ENCODE measurements around the gene RAB7B.
"Not testable (repeated sequence)": the region's sequence is repeated elsewhere in the genome, so short reads cannot be mapped to it uniquely, and the experiment has no call there.

Gene RAB7B

DNA sequence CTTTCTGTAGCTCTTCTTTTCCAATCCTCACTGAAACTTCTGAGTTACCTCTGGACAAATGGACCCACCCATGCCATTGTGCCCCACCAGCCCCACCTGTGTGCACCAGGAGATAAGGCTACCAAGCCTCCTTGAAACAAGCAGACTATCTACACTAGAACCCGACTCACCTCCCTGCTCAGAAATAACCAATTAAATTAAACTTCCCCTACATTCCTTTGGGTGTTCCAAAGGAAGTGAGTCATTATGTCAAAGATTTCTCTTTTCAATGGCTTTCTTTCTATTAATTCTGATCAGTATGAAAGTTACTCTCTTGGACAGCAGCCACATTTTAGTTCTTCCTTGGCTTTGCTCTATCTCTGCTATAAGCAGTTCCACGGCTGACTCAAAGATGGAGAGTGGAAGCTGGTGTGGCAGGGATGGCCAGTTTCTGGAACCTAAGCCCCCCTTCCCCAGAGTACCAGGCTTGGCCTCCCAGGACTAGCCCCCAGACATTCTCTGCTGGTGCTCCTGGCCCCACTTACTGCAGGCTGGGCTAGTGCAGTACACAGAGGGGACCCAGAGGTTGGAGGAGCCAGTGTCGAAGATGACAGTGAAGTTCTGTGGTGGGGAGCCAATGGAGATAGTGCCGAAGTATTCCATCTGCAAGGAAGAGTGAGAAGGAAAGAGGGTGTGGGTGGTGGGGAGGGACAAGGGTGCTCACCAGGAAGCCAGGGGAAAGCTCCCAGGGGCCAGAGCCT is 18.6 kb upstream of the RAB7B start:
- DNase-seq = no peak

DNA sequence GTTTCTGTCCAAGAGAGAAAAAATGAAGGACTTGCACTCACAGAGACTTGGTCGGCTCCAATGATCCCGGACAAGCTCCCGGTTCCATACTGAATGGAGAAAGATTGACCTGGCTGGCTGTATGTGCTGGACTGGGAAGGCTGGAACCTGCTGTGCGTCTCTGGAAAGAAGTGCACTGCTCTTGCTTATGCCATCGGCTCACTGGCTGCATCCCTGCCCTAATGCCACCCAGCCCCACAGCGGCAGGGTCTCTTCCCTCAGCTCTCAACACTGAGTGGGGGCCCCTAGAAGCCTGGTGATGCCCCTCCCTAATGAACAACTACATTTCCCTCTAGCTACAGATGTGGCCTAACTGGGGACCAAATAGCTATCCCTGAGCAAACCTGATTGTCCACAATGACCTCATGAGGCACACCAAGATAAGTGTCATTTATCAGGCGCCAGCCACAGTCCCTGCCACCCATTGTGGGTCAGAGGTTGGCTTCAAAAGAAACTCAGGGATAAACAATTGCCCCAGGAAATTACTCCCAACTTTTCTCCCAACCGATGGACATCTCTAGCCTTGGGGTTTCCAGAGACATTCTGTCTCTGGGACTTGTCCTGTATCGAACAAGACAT is 17.9 kb upstream of the RAB7B start:
- no peak for DNase-seq

DNA sequence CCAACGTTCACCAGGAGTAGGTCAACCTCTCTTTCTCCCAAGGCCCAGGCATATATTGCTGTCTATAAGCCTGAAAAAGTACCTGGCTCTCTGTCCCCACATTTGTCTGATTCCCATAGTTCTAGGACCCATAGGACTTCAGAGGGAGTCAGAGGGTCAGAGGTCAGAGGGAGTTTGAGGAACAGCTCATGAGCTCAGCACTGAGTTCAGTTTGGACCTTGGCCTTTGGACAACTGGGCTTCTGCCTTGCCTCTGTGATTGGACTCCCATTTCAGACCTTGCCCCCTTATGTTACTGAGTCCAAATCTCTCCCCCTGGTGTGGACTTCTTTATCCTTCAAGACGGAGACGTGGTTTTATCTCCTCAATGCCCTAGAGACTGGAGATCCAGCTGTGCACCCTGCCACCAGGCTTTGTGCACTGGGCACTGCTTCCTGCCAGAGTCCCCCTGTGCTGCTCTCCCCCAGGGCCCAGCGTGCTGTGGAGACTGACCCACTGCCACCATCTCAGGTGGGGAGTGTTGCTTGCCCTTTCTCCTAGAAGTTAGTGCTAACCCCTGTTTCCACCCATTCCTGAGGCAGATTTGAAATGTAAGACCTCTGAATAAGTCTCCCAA is 17.3 kb upstream of the RAB7B start:
- no peak for DNase-seq

- no peak for DNase-seq
Observed at GRCh38 chr1:206015071-206015470, 11.9 kb upstream of the RAB7B start.

GRCh38 chr1:206014601-206015000 is 11.4 kb upstream of the RAB7B start:
- no peak for DNase-seq

DNA sequence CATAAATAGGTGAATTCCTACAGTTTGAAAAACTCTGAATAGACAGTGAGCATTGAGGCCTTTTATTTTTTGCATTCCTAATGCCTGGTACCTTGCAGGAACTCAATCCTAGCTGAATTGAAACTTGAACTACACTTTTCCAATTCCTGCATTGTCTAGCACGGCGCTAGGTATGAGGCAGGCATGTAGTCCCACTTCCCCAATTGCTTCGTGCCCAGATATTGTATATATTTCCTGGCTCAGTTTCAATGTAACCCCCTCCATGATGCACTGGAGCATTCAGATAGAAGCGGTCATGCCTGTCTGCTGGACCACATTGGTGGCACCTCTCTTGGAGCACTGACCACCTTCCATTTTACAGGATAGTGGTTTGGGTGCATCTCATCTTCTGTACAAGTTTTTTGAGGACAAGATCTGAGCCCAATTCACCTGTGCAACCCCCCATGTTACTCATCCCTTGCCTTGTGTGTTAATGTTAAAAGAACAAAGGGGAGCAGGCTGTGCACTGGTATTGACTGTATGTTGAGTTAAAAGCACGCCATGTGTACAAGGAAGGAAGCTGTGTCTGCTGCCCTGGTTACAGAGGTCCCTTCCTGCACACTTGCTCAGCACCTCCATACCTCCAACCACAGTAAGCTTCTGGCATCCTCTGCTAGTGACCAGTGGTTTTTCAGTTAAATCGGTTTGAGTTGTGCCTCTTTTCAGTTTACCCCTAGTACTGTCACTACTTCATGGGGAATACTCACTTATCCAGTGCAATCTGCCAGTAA is 10.0 kb upstream of the RAB7B start:
- no peak for DNase-seq

DNA sequence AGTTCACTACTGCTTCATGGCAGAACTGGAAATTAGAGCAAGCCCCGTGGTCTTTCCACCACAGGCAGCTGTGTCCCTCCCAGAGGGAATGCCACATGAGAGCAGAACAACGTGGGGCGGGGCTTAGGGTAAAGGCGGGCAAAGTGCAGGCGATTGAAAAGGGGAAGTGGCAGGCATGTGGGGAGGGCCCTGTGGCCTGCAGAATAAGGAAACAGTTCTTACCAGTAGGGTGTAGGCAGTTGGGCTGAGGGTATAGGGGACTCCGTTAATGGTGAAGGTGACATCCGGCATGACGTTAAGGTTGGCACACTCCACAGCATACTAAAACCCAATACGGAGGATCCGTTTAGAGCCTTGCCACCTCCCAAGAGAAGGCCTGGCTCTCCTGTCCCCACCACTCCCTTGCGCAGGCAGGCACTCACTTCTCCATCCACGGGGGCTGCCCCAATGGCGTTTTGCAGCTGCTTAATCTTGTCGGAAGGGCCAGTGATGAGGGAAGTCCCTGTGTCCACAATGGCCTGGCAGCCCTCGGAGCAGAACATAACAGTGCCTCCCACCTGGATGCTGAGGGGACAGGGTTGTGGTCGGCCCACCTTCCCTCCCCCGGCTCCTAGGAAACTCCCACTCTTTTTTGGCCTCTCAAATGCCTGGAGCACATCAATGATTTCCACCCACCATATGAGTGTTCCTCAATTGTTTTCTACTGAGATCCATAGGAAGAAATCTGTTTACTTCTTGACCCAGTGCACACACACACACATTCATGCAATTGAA is 9.1 kb upstream of the RAB7B start:
- no peak for DNase-seq

DNA sequence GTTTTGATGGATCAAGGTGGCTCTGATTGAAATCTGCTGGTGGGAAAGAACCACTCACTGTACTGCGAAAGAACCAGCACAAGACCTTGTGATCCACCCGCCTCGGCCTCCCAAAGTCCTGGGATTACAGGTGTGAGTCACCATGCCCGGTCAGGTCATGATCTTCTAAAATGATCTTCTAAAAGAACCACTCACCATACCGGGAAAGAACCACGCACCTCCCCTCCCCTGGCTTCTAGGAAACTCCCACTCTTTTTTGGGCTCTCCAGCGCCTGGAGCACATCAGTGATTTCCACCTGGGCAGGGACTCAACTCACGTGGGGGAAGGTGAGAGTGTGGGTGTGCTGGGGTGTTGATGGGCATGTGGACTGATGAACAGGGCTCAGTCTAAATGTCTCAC is 7.9 kb upstream of the RAB7B start:
- no peak for DNase-seq

DNA sequence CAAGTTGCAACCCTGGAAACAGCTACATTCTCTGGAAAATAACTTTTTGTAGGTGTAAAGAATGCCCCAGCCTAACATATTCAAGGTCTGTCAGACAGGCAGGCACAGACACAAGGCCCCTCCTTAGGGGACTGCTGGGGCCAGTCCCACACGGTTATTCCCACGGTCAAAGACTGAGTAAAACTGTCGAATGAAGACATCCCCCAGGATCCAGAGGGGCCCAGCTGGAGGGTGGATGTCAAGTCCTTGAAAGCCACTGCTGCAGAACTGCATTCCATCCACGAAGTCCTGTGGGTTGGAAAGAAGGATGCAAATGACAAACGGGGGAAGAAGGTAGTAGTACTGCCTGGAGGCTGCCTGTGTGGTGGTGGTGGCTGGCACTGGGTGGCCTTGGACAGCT is 6.9 kb upstream of the RAB7B start:
- DNase-seq = no peak

- no peak for DNase-seq
Observed at GRCh38 chr1:206006946-206007345, 3.8 kb upstream of the RAB7B start.

DNA sequence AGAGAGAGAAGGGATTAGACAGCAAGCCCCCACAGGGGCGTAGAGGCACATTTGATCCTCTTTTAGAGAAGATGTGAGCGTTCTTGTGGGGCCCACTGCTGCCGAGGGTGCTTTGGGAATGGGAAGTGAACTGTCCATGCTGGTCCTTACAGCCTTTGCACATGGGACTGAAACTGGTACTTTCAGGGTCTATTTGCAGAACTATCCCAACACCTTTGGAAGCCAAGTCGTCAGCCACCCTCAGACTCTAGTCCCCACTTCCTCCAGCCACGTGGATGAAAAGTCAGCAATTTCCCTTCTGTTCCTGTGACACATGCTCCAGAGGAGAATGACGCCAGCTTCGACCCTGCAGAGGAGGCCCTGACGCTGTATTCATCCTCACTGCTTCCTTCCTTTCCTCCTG is 2.6 kb upstream of the RAB7B start:
- DNase-seq = no peak

GRCh38 chr1:206005234-206005633 is 2.0 kb upstream of the RAB7B start:
- DNase-seq = no peak

- no peak for DNase-seq
Observed at GRCh38 chr1:206004826-206005225, 1.6 kb upstream of the RAB7B start.

DNA sequence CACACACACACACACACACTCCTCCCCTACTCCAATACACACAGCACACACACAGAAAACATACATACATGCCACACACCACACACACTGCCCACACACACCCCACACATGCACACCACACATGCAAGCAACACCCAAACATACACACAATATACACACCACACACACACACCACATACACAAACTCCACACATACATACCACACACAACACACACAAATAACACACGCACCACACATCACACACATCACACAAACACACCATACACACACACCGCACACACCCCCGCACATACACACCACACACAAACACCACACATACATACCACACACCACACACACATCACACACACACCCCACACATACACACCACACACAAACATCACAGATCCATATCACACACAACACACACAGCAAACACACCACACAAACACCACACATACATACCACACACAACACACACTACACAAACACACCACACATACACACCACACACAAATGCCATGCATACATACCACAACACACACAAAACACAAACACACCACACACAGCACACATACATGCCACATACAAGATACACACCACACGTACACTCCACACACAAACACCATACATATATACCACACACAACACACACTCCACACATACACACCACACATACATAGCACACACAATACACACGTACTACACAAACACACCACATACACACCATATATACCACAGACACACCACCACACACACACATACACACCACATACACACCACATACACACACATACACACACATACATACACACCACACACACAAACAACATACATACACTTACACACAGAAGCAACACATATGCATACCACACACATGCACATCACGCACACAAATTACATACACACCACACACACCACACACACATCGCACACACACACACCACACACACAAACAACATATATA is 932 bp upstream of the RAB7B start:
- DNase-seq = no peak

- DNase-seq = no peak
Observed at GRCh38 chr1:206002160-206002559, 1.0 kb downstream of the RAB7B start.

GRCh38 chr1:206001476-206001888 is 1.7 kb downstream of the RAB7B start:
- no peak for DNase-seq

DNA sequence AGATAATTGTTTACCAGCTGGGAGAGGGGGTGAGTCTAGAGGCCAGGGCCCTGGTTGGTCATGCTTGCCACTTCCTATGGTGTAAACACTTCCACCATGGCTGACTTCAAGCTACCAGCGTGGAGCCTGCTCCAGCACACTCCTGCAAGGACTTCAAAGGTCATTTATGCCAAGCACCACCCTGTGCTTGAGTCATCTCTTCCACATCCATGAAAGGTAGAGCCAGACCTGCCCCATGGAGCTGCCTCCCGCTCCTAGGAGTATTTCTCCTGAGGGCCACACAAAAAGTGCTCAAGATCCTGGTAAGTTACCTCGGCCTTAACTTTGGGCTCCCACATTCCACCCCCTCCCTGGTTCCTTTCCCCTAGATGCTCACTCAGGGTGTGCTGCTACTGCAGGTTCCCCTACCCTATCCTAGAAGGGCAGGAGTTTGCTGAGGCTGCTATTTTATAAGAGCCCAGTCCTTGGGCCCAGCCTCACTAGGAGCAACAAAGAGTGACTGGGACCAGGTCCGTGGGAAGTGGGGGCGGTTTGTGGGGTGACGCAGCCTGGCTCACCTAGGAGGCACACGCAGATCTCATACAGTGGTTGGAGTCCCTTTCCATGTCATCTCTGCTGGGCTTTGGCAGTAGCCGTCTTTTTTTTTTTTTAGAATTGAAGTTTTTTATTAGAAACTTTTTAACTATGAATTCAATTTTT is 2.4 kb downstream of the RAB7B start:
- DNase-seq = no peak

DNA sequence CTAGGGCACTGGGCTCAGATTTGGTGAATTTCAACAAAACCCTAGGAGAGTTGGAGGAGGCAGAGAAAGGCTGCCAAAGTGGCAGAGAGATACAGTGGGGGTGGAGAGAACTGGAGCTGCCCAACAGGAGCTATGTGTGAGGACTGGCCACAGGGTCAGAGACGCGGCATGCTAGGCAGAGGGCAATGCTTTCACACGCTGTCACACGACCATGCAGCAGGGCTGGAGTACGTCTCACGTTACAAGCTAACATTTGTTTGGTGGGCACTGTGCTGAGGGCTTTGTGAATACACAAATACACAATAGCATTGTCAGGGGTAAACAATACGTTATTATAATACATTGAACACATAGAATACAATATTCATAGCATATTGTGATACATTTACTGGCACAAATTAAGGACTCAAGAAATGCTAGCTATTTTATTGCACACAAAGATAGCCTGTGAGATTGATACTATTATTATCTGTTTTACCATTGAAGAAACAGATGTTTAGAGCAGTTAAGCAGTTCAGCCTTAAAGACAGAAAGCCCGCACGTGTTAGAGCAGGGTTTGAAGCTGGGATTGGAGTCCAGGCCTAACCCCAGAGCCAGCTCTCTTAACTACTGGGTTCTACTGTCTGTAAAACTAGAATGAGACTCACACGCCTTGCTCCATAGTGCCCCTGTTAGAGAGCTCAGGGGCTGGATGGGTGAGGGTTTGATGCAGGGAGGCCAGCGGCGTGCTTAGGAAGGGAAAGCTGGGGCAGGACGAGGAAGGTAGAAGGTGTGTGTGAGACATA is 4.5 kb downstream of the RAB7B start:
- DNase-seq = no peak

DNA sequence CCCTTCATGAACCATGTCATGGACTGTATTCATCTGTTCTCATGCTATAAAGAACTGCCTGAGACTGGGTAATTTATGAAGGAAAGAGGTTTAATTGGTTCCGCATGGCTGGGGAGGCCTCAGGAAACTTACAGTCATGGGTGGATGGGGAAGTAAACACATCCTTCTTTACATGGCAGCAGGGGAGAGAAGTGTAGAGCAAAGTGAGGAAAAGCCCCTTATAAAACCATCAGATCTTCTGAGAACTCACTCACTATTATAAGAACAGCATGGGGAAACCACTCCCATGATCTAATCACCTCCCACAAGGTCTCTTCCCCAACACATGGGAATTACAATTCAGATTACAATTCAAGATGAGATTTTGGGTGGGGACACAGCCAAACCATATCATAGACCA is 6.6 kb downstream of the RAB7B start:
- not testable (repeated sequence) for DNase-seq

GRCh38 chr1:205994346-205994745 is 8.8 kb downstream of the RAB7B start:
- no peak for DNase-seq

Data from NCI-H1048 (cell line).